ENCODE results near the gene STX1B. TPM values are rescaled to one million over a fixed set of nuclear protein-coding genes. Genes with fewer than 3 reads are reported as not detected.

STX1B gene
- total RNA-seq, 4 donors from 2014 or later, result 0.34 to 0.40 TPM; not detected in 2

DNA sequence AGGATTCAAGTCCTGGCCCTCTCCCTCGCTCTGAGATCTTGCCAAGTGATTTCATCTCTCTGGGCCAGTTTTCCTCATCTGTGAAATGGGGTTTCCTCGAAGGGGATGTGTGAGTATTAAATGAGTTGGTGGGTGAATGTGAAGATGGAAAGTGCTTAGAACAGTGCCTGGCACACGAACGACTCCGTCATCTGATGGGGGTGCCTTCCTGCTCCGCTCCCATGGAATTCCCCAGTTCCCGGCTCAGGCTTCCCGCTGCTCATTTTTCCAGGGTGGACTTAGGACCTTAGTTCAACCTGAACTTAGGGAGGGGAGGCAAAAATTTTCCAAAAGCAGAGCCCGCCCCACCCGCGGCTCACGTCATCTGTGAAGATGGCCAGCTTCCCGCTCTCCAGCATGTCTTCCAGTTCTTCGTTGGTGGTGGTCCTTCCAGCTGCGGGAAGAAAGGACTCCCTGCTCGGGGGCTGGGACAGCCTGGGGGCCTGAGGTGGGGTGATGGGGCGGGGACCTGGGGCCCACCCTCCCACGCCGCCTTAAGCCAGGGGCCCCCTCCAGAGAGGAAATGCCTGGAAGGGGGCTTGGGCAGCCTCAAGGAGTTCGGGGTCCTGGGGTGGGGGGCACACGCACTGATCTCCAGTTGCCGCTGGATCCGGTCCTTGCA, 14.0 kb downstream of the STX1B start:
- H3K36me3 ChIP-seq, result no peaks in the 10 kb centered on the region
- whole genome bisulfite sequencing, 2 donors, result 31 to 36% methylated on average over 12 to 19 of the region's 23 CpGs
- no peak for DNase-seq
- peak overlapping the region in 2 of 3 donors; percentile 18 to 41 for H3K27ac ChIP-seq
- peaks cover 4% of the 10 kb centered on the region for H3K27me3 ChIP-seq
- peak overlapping the region in 1 of 3 donors; percentile 30 for H3K4me3 ChIP-seq (replicated peaks in 1 of 3)
- peaks cover 10 to 15% of the 10 kb centered on the region in 2 donors for H3K4me1 ChIP-seq
- TF ChIP-seq, protein P1, sequence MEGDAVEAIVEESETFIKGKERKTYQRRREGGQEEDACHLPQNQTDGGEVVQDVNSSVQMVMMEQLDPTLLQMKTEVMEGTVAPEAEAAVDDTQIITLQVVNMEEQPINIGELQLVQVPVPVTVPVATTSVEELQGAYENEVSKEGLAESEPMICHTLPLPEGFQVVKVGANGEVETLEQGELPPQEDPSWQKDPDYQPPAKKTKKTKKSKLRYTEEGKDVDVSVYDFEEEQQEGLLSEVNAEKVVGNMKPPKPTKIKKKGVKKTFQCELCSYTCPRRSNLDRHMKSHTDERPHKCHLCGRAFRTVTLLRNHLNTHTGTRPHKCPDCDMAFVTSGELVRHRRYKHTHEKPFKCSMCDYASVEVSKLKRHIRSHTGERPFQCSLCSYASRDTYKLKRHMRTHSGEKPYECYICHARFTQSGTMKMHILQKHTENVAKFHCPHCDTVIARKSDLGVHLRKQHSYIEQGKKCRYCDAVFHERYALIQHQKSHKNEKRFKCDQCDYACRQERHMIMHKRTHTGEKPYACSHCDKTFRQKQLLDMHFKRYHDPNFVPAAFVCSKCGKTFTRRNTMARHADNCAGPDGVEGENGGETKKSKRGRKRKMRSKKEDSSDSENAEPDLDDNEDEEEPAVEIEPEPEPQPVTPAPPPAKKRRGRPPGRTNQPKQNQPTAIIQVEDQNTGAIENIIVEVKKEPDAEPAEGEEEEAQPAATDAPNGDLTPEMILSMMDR (IDR thresholded peaks at IDR 0.05), result no peak
- TF ChIP-seq POLR2A (IDR thresholded peaks at IDR 0.05), result no peak
- intact Hi-C loops (cut with DNase I), result no loop called here
- H3K9me3 ChIP-seq, result no peaks in the 10 kb centered on the region

- Histone ChIP-seq H3K27ac (no peak overlapping the region), H3K9me3 (no peaks in the 10 kb centered on the region), H3K27me3 (peaks cover 4% of the 10 kb centered on the region), H3K36me3 (no peaks in the 10 kb centered on the region), H3K4me1 (peaks cover 10 to 15% of the 10 kb centered on the region in 2 donors), H3K4me3 (replicated peaks in 1 of 3) (no peak overlapping the region)
- TF ChIP-seq, protein P1 (IDR thresholded peaks at IDR 0.05), result no peak
- no peak for TF ChIP-seq POLR2A (IDR thresholded peaks at IDR 0.05)
- intact Hi-C loops (cut with DNase I), result no loop called here
- WGBS, 2 donors, result 80 to 81% methylated on average over 11 of the region's 11 CpGs
- no peak for DNase-seq
Measured at GRCh38 chr16:30995927-30996323, 14.5 kb downstream of the STX1B start.

GRCh38 chr16:30992931-30993816, 17.3 kb downstream of the STX1B start:
- H3K27ac ChIP-seq, result no peak overlapping the region
- H3K9me3 ChIP-seq, result no peaks in the 10 kb centered on the region
- WGBS, 2 donors, result 82 to 84% methylated on average over 29 of the region's 29 CpGs
- peaks cover 4% of the 10 kb centered on the region for H3K27me3 ChIP-seq
- intact Hi-C loops (cut with DNase I), result no loop called here
- TF ChIP-seq POLR2A (IDR thresholded peaks at IDR 0.05), result no peak
- TF ChIP-seq, protein P1 (IDR thresholded peaks at IDR 0.05), result no peak
- peaks cover 10 to 15% of the 10 kb centered on the region in 2 donors for H3K4me1 ChIP-seq
- no peaks in the 10 kb centered on the region for H3K36me3 ChIP-seq
- H3K4me3 ChIP-seq (replicated peaks in 1 of 3), result no peak overlapping the region
- DNase-seq, result no peak

GRCh38 chr16:30992276-30992780, 18.1 kb downstream of the STX1B start:
- no peak for DNase-seq
- Histone ChIP-seq H3K36me3 (no peaks in the 10 kb centered on the region), H3K27me3 (peaks cover 4% of the 10 kb centered on the region), H3K4me3 (replicated peaks in 1 of 3) (no peak overlapping the region), H3K27ac (no peak overlapping the region), H3K9me3 (no peaks in the 10 kb centered on the region), H3K4me1 (peaks cover 8 to 10% of the 10 kb centered on the region in 2 donors)
- intact Hi-C loops (cut with DNase I), result no loop called here
- 88 to 94% methylated on average over 9 to 12 of the region's 21 CpGs for WGBS, 2 donors
- no peak for TF ChIP-seq POLR2A (IDR thresholded peaks at IDR 0.05)
- TF ChIP-seq, protein P1 (IDR thresholded peaks at IDR 0.05), result no peak
